CD14-positive monocyte (primary cell): ENCODE data around the gene ULK2. TPM values are rescaled to one million over a fixed set of nuclear protein-coding genes. Genes with fewer than 3 reads are reported as not detected.

Experiments
- DNase-seq, 3 donors: peaks; one replicate each; pipeline ENCODE4 v3.0.0-alpha.2; 2011 to 2022
- H2AFZ ChIP-seq: 2 replicates; pipeline ENCODE4 v1.6.0; 2012; ENCODE audit warnings: mild to moderate bottlenecking, low read depth, low read length, inconsistent platforms; ENCODE audit not compliant: insufficient read depth, poor library complexity, severe bottlenecking
- H3K27ac ChIP-seq, 2 donors: 1 replicate in 1 of 2; 2 replicates in 1 of 2; pipeline ENCODE4 v1.5.1; 2012 to 2013; ENCODE audit warnings: low read length in 2 of 2, control low read depth in 1 of 2, inconsistent platforms in 1 of 2, low read depth in 1 of 2, mild to moderate bottlenecking in 1 of 2
- H3K27me3 ChIP-seq, 2 donors: one replicate each; pipeline versions ENCODE4 v1.6.0 to v1.6.1; 2011 to 2013; ENCODE audit warnings: low read length in 2 of 2; ENCODE audit not compliant: control insufficient read depth in 2 of 2, insufficient read depth in 2 of 2
- H3K36me3 ChIP-seq, 2 donors: replicated peaks in 1 of 2; 1 replicate in 1 of 2; 2 replicates in 1 of 2; pipeline versions ENCODE4 v1.5.1 to v1.6.1; 2012 to 2013; ENCODE audit warnings: low read length in 2 of 2, control low read depth in 1 of 2, inconsistent platforms in 1 of 2, mild to moderate bottlenecking in 1 of 2; ENCODE audit not compliant: insufficient read depth in 2 of 2, control insufficient read depth in 1 of 2
- H3K4me1 ChIP-seq, 2 donors: 1 replicate in 1 of 2; 2 replicates in 1 of 2; pipeline versions ENCODE4 v1.5.1 to v1.6.1; 2012 to 2013; ENCODE audit warnings: low read length in 2 of 2, control low read depth in 1 of 2, inconsistent platforms in 1 of 2, mild to moderate bottlenecking in 1 of 2, moderate library complexity in 1 of 2; ENCODE audit not compliant: insufficient read depth in 2 of 2, control insufficient read depth in 1 of 2
- H3K4me2 ChIP-seq: replicated peaks from 2 replicates; pipeline ENCODE3; 2012; ENCODE audit warnings: low read length, moderate library complexity, mild to moderate bottlenecking; ENCODE audit not compliant: poor library complexity, severe bottlenecking; ENCODE audit errors: extremely low read depth
- H3K4me3 ChIP-seq, 3 experiments: fragments of 200-600 bp in 1 of 3; sonication (generic) in 1 of 3; replicated peaks in 1 of 3; 1 replicate in 2 of 3; 2 replicates in 1 of 3; pipeline ENCODE4 v1.5.1; 2011 to 2013; ENCODE audit warnings: low read length in 3 of 3, mild to moderate bottlenecking in 3 of 3, control low read depth in 2 of 3, low read depth in 2 of 3, inconsistent platforms in 1 of 3, moderate library complexity in 1 of 3
- H3K79me2 ChIP-seq: 2 replicates; pipeline ENCODE4 v1.6.0; 2012; ENCODE audit warnings: mild to moderate bottlenecking, control low read depth, inconsistent platforms, low read length, moderate library complexity; ENCODE audit not compliant: insufficient read depth
- H3K9ac ChIP-seq: 2 replicates; pipeline ENCODE4 v1.6.0; 2017; ENCODE audit warnings: low read length, mild to moderate bottlenecking; ENCODE audit not compliant: insufficient read depth, poor library complexity, severe bottlenecking
- H3K9me3 ChIP-seq, 2 donors: replicated peaks in 1 of 2; 1 replicate in 1 of 2; 2 replicates in 1 of 2; pipeline versions ENCODE4 v1.5.1 to v1.6.1; 2012 to 2013; ENCODE audit warnings: low read length in 2 of 2, control low read depth in 1 of 2; ENCODE audit not compliant: control insufficient read depth in 1 of 2, insufficient read depth in 1 of 2
- H4K20me1 ChIP-seq: 2 replicates; pipeline ENCODE4 v1.6.0; 2012; ENCODE audit warnings: mild to moderate bottlenecking, low read length, control low read depth, moderate library complexity; ENCODE audit not compliant: insufficient read depth
- H3K27ac Mint-ChIP-seq, 7 donors: one replicate each; pipeline ENCODE4 v1.8.0; 2020; ENCODE audit warnings: mild to moderate bottlenecking in 7 of 7, mixed read lengths in 7 of 7, moderate library complexity in 6 of 7, inconsistent platforms in 2 of 7
- H3K27me3 Mint-ChIP-seq, 3 donors: one replicate each; pipeline ENCODE4 v1.8.0; 2021 to 2022; ENCODE audit warnings: low read depth in 3 of 3, mild to moderate bottlenecking in 3 of 3, mixed read lengths in 3 of 3, moderate library complexity in 3 of 3, inconsistent platforms in 1 of 3
- H3K36me3 Mint-ChIP-seq, 2 donors: one replicate each; pipeline ENCODE4 v1.8.0; 2020; ENCODE audit warnings: mixed read lengths in 2 of 2, inconsistent platforms in 1 of 2, mild to moderate bottlenecking in 1 of 2
- H3K4me1 Mint-ChIP-seq: one replicate; pipeline ENCODE4 v1.8.0; 2020; ENCODE audit warnings: mild to moderate bottlenecking, mixed read lengths
- H3K4me3 Mint-ChIP-seq, 2 donors: one replicate each; pipeline ENCODE4 v1.8.0; 2020; ENCODE audit warnings: mild to moderate bottlenecking in 2 of 2, mixed read lengths in 2 of 2, moderate library complexity in 1 of 2
- H3K9me3 Mint-ChIP-seq, 7 donors: one replicate each; pipeline ENCODE4 v1.8.0; 2020 to 2022; ENCODE audit warnings: mixed read lengths in 7 of 7, mild to moderate bottlenecking in 6 of 7, moderate library complexity in 6 of 7, inconsistent platforms in 2 of 7
- CTCF ChIP-seq: fragments of 200-600 bp; IDR thresholded peaks from one replicate; pipeline ENCODE4 v1.8.0; 2022; ENCODE audit warnings: antibody characterized with exemption, mild to moderate bottlenecking
- WGBS: methylation state at CpG from one replicate; pipeline ENCODE4 v1.1.5; 2013; ENCODE audit warnings: missing lambda C conversion rate; ENCODE audit not compliant: insufficient coverage; 5-methylcytosine and 5-hydroxymethylcytosine counted together
- intact Hi-C, 2 donors: fragments of 100-400 bp; cut with micrococcal nuclease; formaldehyde crosslinking; loops; one replicate each; pipeline versions ENCODE4 v1.15.0 to v1.15.1; 2023
- polyA plus RNA-seq, 3 donors: library from polyadenylated mRNA; depleted of rRNA in 1 of 3; unstranded in 2 of 3; stranded (reverse) in 1 of 3; fragments of 300-500 nt in 2 of 3; fragments of >200 nt in 1 of 3; fragmentation: Illumina TruSeq in 2 of 3; gene quantifications; 1 replicate in 2 of 3; 2 replicates in 1 of 3; pipeline ENCODE4 v1.2.3, GENCODE V29; 2012 to 2021
- small RNA-seq: library from RNA; depleted of rRNA; stranded (forward); fragments of <200 nt; gene quantifications from one replicate; pipeline ENCODE3, GENCODE V24; 2012; ENCODE audit warnings: low read depth; ENCODE audit not compliant: insufficient read length

Gene ULK2
- polyA plus RNA-seq, 3 donors: 8.5 to 27.2 (median 12.3) TPM

- Mint-ChIP-seq H3K36me3 (peaks cover 0 to 6% of the 10 kb centered on the region in 2 donors), H3K27ac (peak overlapping the region; percentile 92 to 98 (median 95)), H3K4me1 (peaks cover 45% of the 10 kb centered on the region), H3K9me3 (peaks cover 0 to 2% (median 0%) of the 10 kb centered on the region in 7 donors), H3K27me3 (peaks cover 0 to 5% (median 0%) of the 10 kb centered on the region in 3 donors), H3K4me3 (peak overlapping the region; percentile 69 to 78)
- Histone ChIP-seq H3K27me3 (no peaks in the 10 kb centered on the region), H3K4me2 (peak overlapping the region; percentile 70), H3K4me1 (peaks cover 37 to 47% of the 10 kb centered on the region in 2 donors), H2AFZ (peak overlapping the region; percentile 75), H3K36me3 (no peaks in the 10 kb centered on the region), H3K27ac (peak overlapping the region; percentile 73 to 91), H4K20me1 (no peaks in the 10 kb centered on the region), H3K4me3 (peak overlapping the region; percentile 12 to 67 (median 24)), H3K79me2 (no peaks in the 10 kb centered on the region), H3K9ac (peak overlapping the region; percentile 82), H3K9me3 (no peaks in the 10 kb centered on the region)
- WGBS: 18% methylated on average over 47 of the region's 55 CpGs
- peak; percentile 90 to 94 (median 91) for DNase-seq
- TF ChIP-seq CTCF: no peak
- intact Hi-C loops: loop anchor here (5.0 to 10.0 kb wide), 2 partner anchors 38 to 80 kb away; partner anchors contain the start of gene ALDH3A2 (in 1 of the 2)
Observed at GRCh38 chr17:19724501-19725420, 143.0 kb downstream of the ULK2 start.

- peaks cover 42% of the 10 kb centered on the region for H3K4me1 Mint-ChIP-seq
- Histone ChIP-seq H2AFZ (peak overlapping the region; percentile 75), H3K27ac (peak overlapping the region; percentile 73 to 91), H3K27me3 (no peaks in the 10 kb centered on the region), H4K20me1 (no peaks in the 10 kb centered on the region), H3K9me3 (no peaks in the 10 kb centered on the region), H3K36me3 (no peaks in the 10 kb centered on the region), H3K4me2 (peak overlapping the region; percentile 70), H3K4me1 (peaks cover 37 to 47% of the 10 kb centered on the region in 2 donors), H3K4me3 (peak overlapping the region in 1 of 3 experiments; percentile 67), H3K9ac (peak overlapping the region; percentile 82), H3K79me2 (no peaks in the 10 kb centered on the region)
- peak overlapping the region in 1 of 2 donors; percentile 49 for H3K4me3 Mint-ChIP-seq
- no peak for DNase-seq
- 88% methylated on average over 1 of the region's 1 CpG for WGBS
- H3K27ac Mint-ChIP-seq: peak overlapping the region; percentile 85 to 94 (median 88)
- TF ChIP-seq CTCF: no peak
- H3K36me3 Mint-ChIP-seq: peaks cover 0 to 6% of the 10 kb centered on the region in 2 donors
- H3K9me3 Mint-ChIP-seq: peaks cover 0 to 1% (median 0%) of the 10 kb centered on the region in 7 donors
- intact Hi-C loops: loop anchor here in 1 of 2 donors (10.0 kb wide), 1 partner anchor 79 kb away; the partner anchor contains the start of gene ALDH3A2
- peaks cover 0 to 5% (median 0%) of the 10 kb centered on the region in 3 donors for H3K27me3 Mint-ChIP-seq
Observed at GRCh38 chr17:19723964-19724363, 143.8 kb downstream of the ULK2 start.

Small RNAs within 50 kb of the gene (small RNA-seq; reads per million reads assigned to genes)
- not detected for gene AC015726.2

Other genes starting within 250 kb of the ULK2 start
- 10 to 100 TPM; 22.5 to 58.0 (median 50.3) TPM for gene ALDH3A2, start 219.2 kb downstream of the ULK2 start, polyA plus RNA-seq
- gene SLC47A2, start 151.4 kb downstream of the ULK2 start, polyA plus RNA-seq: not detected
- not detected for gene ALDH3A1, start 119.6 kb downstream of the ULK2 start, polyA plus RNA-seq
- gene AKAP10, start 109.9 kb upstream of the ULK2 start, polyA plus RNA-seq: 10 to 100 TPM; 13.1 to 62.6 (median 15.4) TPM
- gene SPECC1, start 141.4 kb upstream of the ULK2 start, polyA plus RNA-seq: 10 to 100 TPM; 36.0 to 58.4 (median 50.5) TPM